Adrenal gland (tissue), 5 donors: ENCODE data around the gene ABCF3.

Source experiments
- CTCF ChIP-seq, 6 experiments: fragments of 450-650 bp in 4 of 6; fragments of 200-600 bp in 2 of 6; sonication (generic) in 1 of 6; IDR thresholded peaks; 1 replicate in 5 of 6; 2 replicates in 1 of 6; pipeline versions ENCODE4 v1.5.1 to v1.8.0; 2016 to 2021; ENCODE audit warnings: antibody characterized with exemption in 6 of 6, mild to moderate bottlenecking in 2 of 6, moderate library complexity in 1 of 6
- POLR2A ChIP-seq, 2 donors: fragments of 450-650 bp; IDR thresholded peaks; one replicate each; pipeline ENCODE4 v1.6.1; 2017; ENCODE audit warnings: antibody characterized with exemption in 2 of 2, mild to moderate bottlenecking in 2 of 2, moderate library complexity in 1 of 2
- donor health status: DM: no; HTN: no; CAD: no.

- no peak for TF ChIP-seq POLR2A (IDR thresholded peaks at IDR 0.05)
- no peak for TF ChIP-seq CTCF (IDR thresholded peaks at IDR 0.05)
Observed at GRCh38 chr3:184175506-184175905, 10.5 kb upstream of the ABCF3 start.
